A673 (cell line): ENCODE measurements around the gene CDC42EP1. TPM values are rescaled to one million over a fixed set of nuclear protein-coding genes. Genes with fewer than 3 reads are reported as not detected.
A peak's percentile ranks its signal among the peaks of the same experiment; 100 is the strongest.

Experiments
- BruUV-seq: library from RNA; stranded (reverse); fragments of 400-500 nt; replicated peaks from 2 replicates; lab custom pipeline; 2021; lab: Mats Ljungman, UMichigan
- CTCF ChIA-PET: fragments of 300-600 bp; sonication (Branson Sonifier 250); formaldehyde crosslinking; loops from one replicate; lab custom pipeline; 2022; ENCODE audit warnings: antibody characterized with exemption; lab: Charles Lee
- POLR2A ChIA-PET: fragments of 300-600 bp; sonication (Branson Sonifier 250); formaldehyde crosslinking; loops from one replicate; lab custom pipeline; 2022; ENCODE audit warnings: antibody characterized with exemption; ENCODE audit not compliant: low non-redundant PET; lab: Charles Lee
- DNase-seq: peaks from one replicate; pipeline ENCODE4 v3.0.0-alpha.2; 2015; ENCODE audit warnings: low spot score
- H3K27ac ChIP-seq: fragments of 200-600 bp; sonication (generic); 2 replicates; pipeline ENCODE4 v1.5.1; 2016; ENCODE audit warnings: mixed run types, low read depth, mild to moderate bottlenecking, mixed read lengths, antibody characterized with exemption, low read length; ENCODE audit not compliant: poor library complexity, severe bottlenecking
- H3K27me3 ChIP-seq: fragments of 200-600 bp; sonication (generic); replicated peaks from 2 replicates; pipeline ENCODE4 v1.6.1; 2017; ENCODE audit warnings: mixed run types, low read depth, mild to moderate bottlenecking, mixed read lengths, antibody characterized with exemption, low read length; ENCODE audit not compliant: insufficient read depth, poor library complexity
- H3K36me3 ChIP-seq: fragments of 200-600 bp; sonication (generic); 2 replicates; pipeline ENCODE4 v1.6.1; 2016; ENCODE audit warnings: mixed run types, mild to moderate bottlenecking, mixed read lengths, antibody characterized with exemption, low read length; ENCODE audit not compliant: insufficient read depth, poor library complexity, severe bottlenecking
- H3K4me1 ChIP-seq: fragments of 200-600 bp; sonication (generic); 2 replicates; pipeline ENCODE4 v1.6.1; 2017; ENCODE audit warnings: mixed run types, mild to moderate bottlenecking, mixed read lengths, antibody characterized with exemption, low read length; ENCODE audit not compliant: insufficient read depth, poor library complexity, severe bottlenecking
- H3K4me3 ChIP-seq: fragments of 200-600 bp; sonication (generic); 2 replicates; pipeline ENCODE4 v1.5.1; 2016; ENCODE audit warnings: low read depth, mixed run types, mild to moderate bottlenecking, mixed read lengths, low read length; ENCODE audit not compliant: poor library complexity, severe bottlenecking
- H3K9me3 ChIP-seq: fragments of 200-600 bp; sonication (generic); 2 replicates; pipeline ENCODE4 v1.6.1; 2016; ENCODE audit warnings: mixed run types, low read depth, mild to moderate bottlenecking, mixed read lengths, antibody characterized with exemption, low read length; ENCODE audit not compliant: poor library complexity, severe bottlenecking
- CTCF ChIP-seq: fragments of 300-800, 200-600 bp; sonication (generic); conservative IDR thresholded peaks from 2 replicates; pipeline ENCODE4 v1.5.1; 2017; ENCODE audit warnings: low read depth, mild to moderate bottlenecking, antibody characterized with exemption, low read length, moderate library complexity, mixed read lengths
- EZH2 ChIP-seq: fragments of 200-600 bp; sonication (generic); IDR thresholded peaks from 2 replicates; pipeline ENCODE4 v1.6.1; 2017; ENCODE audit warnings: borderline replicate concordance, low read depth, mild to moderate bottlenecking, mixed read lengths, antibody characterized with exemption, low read length; ENCODE audit not compliant: poor library complexity, severe bottlenecking
- intact Hi-C: fragments of 100-400 bp; cut with micrococcal nuclease; formaldehyde crosslinking; loops from one replicate; pipeline ENCODE4 v1.10.0; 2022; ENCODE audit not compliant: unreplicated experiment
- total RNA-seq: library from RNA; stranded (reverse); gene quantifications from 2 replicates; pipeline ENCODE4 v1.2.3, GENCODE V29; 2021

The CDC42EP1 gene
- total RNA-seq, 1 experiment from 2014 or later = 1.1 TPM

GRCh38 chr22:37542959-37543358, 17.3 kb upstream of the CDC42EP1 start:
- no peaks in the 10 kb centered on the region for H3K9me3 ChIP-seq
- intact Hi-C loops = loop anchor here (5.0 kb wide), 1 partner anchor 64 kb away; the partner anchor contains the start of gene GGA1
- H3K36me3 ChIP-seq = no peaks in the 10 kb centered on the region
- peaks cover 18% of the 10 kb centered on the region for H3K4me1 ChIP-seq
- CTCF ChIA-PET = no interaction called here
- no TSS peak for BruUV-seq
- no peaks in the 10 kb centered on the region for H3K27me3 ChIP-seq
- H3K27ac ChIP-seq = no peak overlapping the region
- TF ChIP-seq CTCF = no peak
- no peak for TF ChIP-seq EZH2
- DNase-seq = no peak
- POLR2A ChIA-PET = no interaction called here
- no peak overlapping the region for H3K4me3 ChIP-seq

DNA sequence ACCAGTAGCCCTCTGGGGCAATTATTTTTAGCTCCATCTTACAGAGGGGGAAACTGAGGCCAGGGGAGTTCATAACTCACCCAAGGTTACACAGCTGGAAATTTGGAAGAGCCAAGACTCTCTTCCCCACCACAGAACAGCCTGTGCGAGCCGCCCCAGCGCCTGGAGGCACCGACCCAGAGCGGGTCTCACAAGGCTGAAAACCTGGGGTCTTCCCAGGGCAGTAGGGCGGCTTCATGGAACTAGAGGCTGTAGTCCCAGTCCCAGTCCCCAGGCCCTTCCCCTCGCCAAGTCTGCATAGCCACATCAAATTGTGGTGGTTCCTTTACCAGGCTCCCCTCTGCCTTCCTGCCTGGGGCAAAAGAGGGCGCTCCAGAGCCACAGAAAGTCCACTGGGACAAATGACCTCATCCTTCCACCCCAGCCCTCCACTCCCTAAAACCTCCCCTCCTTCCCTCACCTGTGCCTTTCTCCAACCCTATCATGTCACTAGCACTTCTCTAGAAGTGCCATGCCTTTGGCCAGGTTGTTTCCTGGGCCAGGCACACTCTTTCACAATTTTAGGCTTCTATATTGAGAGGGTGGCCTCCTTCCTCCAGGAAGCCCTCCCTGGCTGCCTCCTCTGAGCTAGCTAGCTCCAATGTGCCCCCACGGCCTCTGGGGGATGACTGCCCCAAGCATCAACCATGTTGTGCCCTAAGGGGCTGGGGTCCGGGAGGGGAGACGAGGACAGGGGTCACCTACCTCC, 15.2 kb upstream of the CDC42EP1 start:
- H3K4me3 ChIP-seq = no peak overlapping the region
- DNase-seq = peak; percentile 51

DNA sequence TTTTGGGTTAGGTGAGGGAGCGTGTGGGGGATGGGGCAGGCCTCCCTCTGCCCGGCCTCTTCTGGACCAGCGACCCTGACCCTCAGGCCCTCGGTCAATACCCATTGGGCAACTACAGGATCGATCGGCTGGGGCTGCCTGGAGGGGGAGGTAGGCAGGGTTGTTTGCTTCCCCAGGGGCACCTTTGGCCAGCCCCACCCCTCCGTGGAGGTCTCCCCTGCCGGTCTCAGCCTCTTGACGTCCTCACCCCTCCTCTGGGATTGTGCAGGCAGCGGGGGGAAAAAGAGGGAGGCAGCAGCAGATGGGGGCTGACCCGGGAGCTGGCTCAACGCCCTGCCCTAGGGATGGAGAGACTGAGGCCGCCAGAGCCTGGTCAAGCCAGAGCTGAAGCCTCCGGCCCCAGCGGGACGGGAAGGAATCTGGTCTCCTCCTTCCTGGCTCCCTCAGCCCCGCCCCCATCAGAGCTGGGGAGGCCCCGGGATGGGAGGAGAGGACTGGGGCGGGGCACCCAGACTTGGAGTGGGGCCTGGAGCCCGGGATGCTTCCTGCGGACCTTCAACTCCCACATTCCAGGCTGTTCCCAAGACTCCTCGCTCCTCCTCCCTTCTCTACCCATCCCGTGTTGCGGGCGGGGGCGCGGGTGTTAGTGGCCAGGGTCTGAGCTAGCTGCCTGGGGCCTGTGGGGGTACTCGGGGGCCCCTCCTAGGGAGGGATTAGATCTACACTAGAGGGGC, 14.4 kb upstream of the CDC42EP1 start:
- no peak overlapping the region for H3K4me3 ChIP-seq
- no peak overlapping the region for H3K27ac ChIP-seq
- ChIA-PET CTCF (no interaction called here), POLR2A (no interaction called here)
- no TSS peak for BruUV-seq
- no peaks in the 10 kb centered on the region for H3K9me3 ChIP-seq
- peaks cover 18% of the 10 kb centered on the region for H3K4me1 ChIP-seq
- no peak for TF ChIP-seq EZH2
- TF ChIP-seq CTCF = no peak
- DNase-seq = no peak
- no peaks in the 10 kb centered on the region for H3K27me3 ChIP-seq
- no peaks in the 10 kb centered on the region for H3K36me3 ChIP-seq
- intact Hi-C loops = no loop called here

More for the DNA sequence above, 15.2 kb upstream of the CDC42EP1 start:
- no peaks in the 10 kb centered on the region for H3K9me3 ChIP-seq
- ChIA-PET POLR2A (no interaction called here), CTCF (no interaction called here)
- no peaks in the 10 kb centered on the region for H3K36me3 ChIP-seq
- no TSS peak for BruUV-seq
- no peaks in the 10 kb centered on the region for H3K27me3 ChIP-seq
- intact Hi-C loops = loop anchor here (5.0 kb wide), 1 partner anchor 62 kb away; the partner anchor contains the start of gene GGA1
- no peak overlapping the region for H3K27ac ChIP-seq
- TF ChIP-seq EZH2 (no peak), CTCF (peak; percentile 64)
- peaks cover 18% of the 10 kb centered on the region for H3K4me1 ChIP-seq
